HFFc6 (cell line): ENCODE data around the gene MYBPC1. TPM values are rescaled to one million over a fixed set of nuclear protein-coding genes. Genes with fewer than 3 reads are reported as not detected.
"Not testable (repeated sequence)": the region's sequence is repeated elsewhere in the genome, so short reads cannot be mapped to it uniquely, and the experiment has no call there.

Source experiments
- DNase-seq: peaks from one replicate; pipeline ENCODE4 v3.0.0-alpha.2; 2018
- H3K27ac Mint-ChIP-seq: 2 replicates; pipeline ENCODE4 v1.8.0; 2020; ENCODE audit warnings: mild to moderate bottlenecking, mixed read lengths
- H3K27me3 Mint-ChIP-seq: 2 replicates; pipeline ENCODE4 v1.8.0; 2021; ENCODE audit warnings: mild to moderate bottlenecking, moderate library complexity, mixed read lengths; ENCODE audit not compliant: insufficient read depth
- H3K36me3 Mint-ChIP-seq: 2 replicates; pipeline ENCODE4 v1.8.0; 2021; ENCODE audit warnings: low read depth, mixed read lengths
- H3K4me1 Mint-ChIP-seq: 2 replicates; pipeline ENCODE4 v1.8.0; 2020; ENCODE audit warnings: low read depth, mixed read lengths
- H3K4me3 Mint-ChIP-seq: 2 replicates; pipeline ENCODE4 v1.8.0; 2020; ENCODE audit warnings: mild to moderate bottlenecking, moderate library complexity, mixed read lengths
- H3K9me3 Mint-ChIP-seq: 2 replicates; pipeline ENCODE4 v1.8.0; 2020; ENCODE audit warnings: mild to moderate bottlenecking, mixed read lengths
- long read RNA-seq: library from polyadenylated mRNA; unstranded; transcript quantifications from one replicate; pipeline ENCODE4 v2.0.0, GENCODE V29; 2019
- total RNA-seq, 6 experiments: library from RNA; stranded (reverse); fragmentation: NEBNext Ultra II Directional; extraction: Animal tissue kit (Norgen Biotek cat#: 25700); gene quantifications; 2 replicates in 1 of 6; 3 replicates in 5 of 6; pipeline ENCODE4 v1.2.3, GENCODE V29; 2021
- TF ChIP-seq, protein P1 (sequence below): fragments of 200-600 bp; sonication (generic); IDR thresholded peaks from 2 replicates; pipeline ENCODE4 v1.5.0; 2021; ENCODE audit warnings: antibody characterized with exemption, mild to moderate bottlenecking

Gene MYBPC1, protein sequence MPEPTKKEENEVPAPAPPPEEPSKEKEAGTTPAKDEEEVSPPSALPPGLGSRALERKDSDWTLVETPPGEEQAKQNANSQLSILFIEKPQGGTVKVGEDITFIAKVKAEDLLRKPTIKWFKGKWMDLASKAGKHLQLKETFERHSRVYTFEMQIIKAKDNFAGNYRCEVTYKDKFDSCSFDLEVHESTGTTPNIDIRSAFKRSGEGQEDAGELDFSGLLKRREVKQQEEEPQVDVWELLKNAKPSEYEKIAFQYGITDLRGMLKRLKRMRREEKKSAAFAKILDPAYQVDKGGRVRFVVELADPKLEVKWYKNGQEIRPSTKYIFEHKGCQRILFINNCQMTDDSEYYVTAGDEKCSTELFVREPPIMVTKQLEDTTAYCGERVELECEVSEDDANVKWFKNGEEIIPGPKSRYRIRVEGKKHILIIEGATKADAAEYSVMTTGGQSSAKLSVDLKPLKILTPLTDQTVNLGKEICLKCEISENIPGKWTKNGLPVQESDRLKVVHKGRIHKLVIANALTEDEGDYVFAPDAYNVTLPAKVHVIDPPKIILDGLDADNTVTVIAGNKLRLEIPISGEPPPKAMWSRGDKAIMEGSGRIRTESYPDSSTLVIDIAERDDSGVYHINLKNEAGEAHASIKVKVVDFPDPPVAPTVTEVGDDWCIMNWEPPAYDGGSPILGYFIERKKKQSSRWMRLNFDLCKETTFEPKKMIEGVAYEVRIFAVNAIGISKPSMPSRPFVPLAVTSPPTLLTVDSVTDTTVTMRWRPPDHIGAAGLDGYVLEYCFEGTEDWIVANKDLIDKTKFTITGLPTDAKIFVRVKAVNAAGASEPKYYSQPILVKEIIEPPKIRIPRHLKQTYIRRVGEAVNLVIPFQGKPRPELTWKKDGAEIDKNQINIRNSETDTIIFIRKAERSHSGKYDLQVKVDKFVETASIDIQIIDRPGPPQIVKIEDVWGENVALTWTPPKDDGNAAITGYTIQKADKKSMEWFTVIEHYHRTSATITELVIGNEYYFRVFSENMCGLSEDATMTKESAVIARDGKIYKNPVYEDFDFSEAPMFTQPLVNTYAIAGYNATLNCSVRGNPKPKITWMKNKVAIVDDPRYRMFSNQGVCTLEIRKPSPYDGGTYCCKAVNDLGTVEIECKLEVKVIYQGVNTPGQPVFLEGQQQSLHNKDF
- total RNA-seq, result not detected
- long read RNA-seq, result 0 reads

DNA sequence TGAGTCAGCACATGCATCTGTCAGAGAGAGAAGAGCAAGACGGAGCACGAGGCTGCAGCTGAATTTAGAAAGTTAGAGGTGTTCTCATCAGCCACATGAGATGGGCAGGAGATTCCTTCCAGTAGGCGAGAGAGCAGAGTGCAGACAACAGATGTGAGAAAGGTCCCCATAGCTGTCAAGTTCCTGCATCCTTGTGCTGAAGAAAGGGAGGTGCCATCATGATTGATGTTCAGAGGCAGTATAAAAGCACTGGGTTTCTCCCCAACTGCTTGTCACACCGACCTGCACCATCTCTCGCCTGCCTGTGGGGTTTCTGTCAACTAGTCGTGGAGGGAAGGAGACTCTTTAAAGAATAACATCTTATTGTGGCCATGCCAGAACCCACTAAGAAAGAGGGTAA is at the start of gene MYBPC1:
Gene MYBPC1, plus strand, starts transcription at position 272 of the 400 bp plus-strand sequence. Its CDS starts 100 bp downstream, at position 372.
- no peak within 1 kb of the TSS for H3K27ac Mint-ChIP-seq
- H3K36me3 Mint-ChIP-seq, result no peaks in the 10 kb centered on the region
- no peaks in the 10 kb centered on the region for H3K9me3 Mint-ChIP-seq
- TF ChIP-seq, protein P1, sequence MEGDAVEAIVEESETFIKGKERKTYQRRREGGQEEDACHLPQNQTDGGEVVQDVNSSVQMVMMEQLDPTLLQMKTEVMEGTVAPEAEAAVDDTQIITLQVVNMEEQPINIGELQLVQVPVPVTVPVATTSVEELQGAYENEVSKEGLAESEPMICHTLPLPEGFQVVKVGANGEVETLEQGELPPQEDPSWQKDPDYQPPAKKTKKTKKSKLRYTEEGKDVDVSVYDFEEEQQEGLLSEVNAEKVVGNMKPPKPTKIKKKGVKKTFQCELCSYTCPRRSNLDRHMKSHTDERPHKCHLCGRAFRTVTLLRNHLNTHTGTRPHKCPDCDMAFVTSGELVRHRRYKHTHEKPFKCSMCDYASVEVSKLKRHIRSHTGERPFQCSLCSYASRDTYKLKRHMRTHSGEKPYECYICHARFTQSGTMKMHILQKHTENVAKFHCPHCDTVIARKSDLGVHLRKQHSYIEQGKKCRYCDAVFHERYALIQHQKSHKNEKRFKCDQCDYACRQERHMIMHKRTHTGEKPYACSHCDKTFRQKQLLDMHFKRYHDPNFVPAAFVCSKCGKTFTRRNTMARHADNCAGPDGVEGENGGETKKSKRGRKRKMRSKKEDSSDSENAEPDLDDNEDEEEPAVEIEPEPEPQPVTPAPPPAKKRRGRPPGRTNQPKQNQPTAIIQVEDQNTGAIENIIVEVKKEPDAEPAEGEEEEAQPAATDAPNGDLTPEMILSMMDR, result no peak
- no peaks in the 10 kb centered on the region for H3K4me1 Mint-ChIP-seq
- no peaks in the 10 kb centered on the region; the same call in 1 of the 2 replicates for H3K27me3 Mint-ChIP-seq
- H3K4me3 Mint-ChIP-seq, result no peak within 1 kb of the TSS
- DNase-seq, result no peak

DNA sequence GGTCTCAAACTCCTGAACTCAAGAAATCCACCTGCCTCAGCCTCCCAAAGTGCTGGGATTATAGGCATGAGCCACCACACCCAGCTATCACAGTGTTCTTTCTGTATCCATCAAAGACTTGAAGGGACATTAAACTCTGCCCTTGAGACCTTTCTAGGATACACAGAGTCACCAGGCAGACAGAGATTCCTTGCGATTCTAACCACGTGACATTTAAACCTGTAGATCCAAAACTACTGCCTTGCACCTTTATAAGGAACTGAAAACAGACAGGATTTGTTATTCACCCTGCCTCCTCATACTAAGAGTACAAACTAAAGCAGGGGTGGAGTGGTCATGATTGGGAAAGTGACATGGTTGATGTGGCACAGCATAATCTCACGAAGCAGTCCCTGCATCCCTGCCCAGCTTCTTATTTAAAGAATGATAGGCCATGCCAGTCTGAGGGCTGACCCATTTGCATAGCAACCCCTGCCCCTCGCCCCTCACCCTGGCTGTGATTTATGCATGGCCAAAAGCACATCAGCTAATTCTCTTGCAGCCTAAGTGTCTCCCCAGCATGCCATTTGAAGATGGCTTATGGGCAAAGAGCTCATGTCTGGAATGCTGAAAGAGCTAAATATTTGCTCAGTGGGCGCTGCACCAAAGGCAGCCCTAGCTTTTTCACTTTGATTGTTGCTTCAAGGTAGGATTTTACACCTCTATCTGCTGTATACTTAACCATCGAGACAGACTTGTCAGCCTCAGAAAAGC is 43.2 kb upstream of the MYBPC1 start:
- H3K4me1 Mint-ChIP-seq, result no peaks in the 10 kb centered on the region
- DNase-seq, result no peak
- H3K4me3 Mint-ChIP-seq, result no peak overlapping the region
- peaks cover 5% of the 10 kb centered on the region; the same call in 1 of the 2 replicates for H3K36me3 Mint-ChIP-seq
- H3K9me3 Mint-ChIP-seq, result peaks cover 35% of the 10 kb centered on the region
- no peaks in the 10 kb centered on the region; the same call in 1 of the 2 replicates for H3K27me3 Mint-ChIP-seq
- TF ChIP-seq, protein P1, result no peak
- no peak overlapping the region for H3K27ac Mint-ChIP-seq

DNA sequence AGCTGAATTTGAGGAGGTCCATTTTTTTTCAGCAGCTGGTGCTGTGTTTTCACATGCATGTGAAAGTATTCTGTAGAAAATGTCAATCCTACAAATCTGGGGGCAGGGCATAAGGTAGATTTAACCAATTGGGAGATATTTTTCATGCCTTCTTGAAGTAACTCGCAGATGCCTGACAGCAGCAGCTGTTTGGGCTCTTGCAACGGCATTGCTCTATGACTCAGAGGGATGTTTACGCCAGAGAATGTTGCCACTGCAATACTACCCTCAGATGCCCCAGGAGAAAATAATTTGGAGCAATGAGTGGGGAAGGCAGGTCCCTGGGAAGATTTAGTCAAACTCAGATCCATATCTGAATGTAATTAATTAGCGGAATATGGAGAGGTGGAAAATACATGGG is 42.5 kb upstream of the MYBPC1 start:
- Mint-ChIP-seq H3K27me3 (no peaks in the 10 kb centered on the region; the same call in 1 of the 2 replicates), H3K27ac (no peak overlapping the region), H3K4me1 (no peaks in the 10 kb centered on the region), H3K36me3 (peaks cover 5% of the 10 kb centered on the region; the same call in 1 of the 2 replicates), H3K4me3 (no peak overlapping the region), H3K9me3 (peaks cover 29% of the 10 kb centered on the region)
- TF ChIP-seq, protein P1, result no peak
- DNase-seq, result no peak

DNA sequence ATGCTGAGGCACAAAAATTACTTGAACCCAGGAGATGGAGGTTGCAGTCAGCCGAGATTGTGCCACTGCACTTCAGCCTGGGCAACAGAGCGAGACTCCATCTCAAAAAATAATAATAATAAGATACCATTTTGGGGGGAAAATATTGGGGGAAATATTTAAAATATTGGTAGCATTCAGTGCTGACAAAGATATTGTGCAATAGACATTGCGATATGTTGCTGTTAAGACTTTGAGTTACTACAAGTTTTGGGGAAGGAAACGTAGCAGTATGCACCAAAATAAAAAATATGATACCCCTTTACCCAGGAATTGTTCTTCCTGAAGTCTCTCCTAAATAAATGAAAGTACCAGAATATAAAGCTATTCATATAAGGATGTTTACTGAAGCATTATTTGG is 37.7 kb upstream of the MYBPC1 start:
- no peaks in the 10 kb centered on the region; the same call in 1 of the 2 replicates for H3K27me3 Mint-ChIP-seq
- H3K4me1 Mint-ChIP-seq, result no peaks in the 10 kb centered on the region
- DNase-seq, result no peak
- H3K36me3 Mint-ChIP-seq, result peaks cover 5% of the 10 kb centered on the region; the same call in 1 of the 2 replicates
- H3K27ac Mint-ChIP-seq, result no peak overlapping the region
- TF ChIP-seq, protein P1, result no peak
- H3K4me3 Mint-ChIP-seq, result no peak overlapping the region
- peaks cover 18% of the 10 kb centered on the region for H3K9me3 Mint-ChIP-seq

DNA sequence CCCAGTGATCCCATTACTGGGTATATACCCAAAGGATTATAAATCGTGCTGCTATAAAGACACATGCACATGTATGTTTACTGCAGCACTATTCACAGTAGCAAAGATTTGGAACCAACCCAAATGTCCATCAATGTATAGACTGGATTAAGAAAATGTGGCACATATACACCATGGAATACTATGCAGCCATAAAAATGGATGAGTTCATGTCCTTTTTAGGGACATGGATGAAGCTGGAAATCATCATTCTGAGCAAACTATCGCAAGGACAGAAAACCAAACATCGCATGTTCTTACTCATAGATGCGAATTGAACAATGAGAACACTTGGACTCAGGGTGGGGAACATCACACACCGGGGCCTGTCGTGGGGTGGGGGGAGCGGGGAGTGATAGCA is 36.0 kb upstream of the MYBPC1 start:
- peaks cover 13% of the 10 kb centered on the region for H3K9me3 Mint-ChIP-seq
- H3K27ac Mint-ChIP-seq, H3K36me3 Mint-ChIP-seq: not testable (repeated sequence)

More for the DNA sequence above, 36.0 kb upstream of the MYBPC1 start:
- not testable (repeated sequence) for H3K27me3 Mint-ChIP-seq, DNase-seq, H3K4me1 Mint-ChIP-seq, H3K4me3 Mint-ChIP-seq
